HepG2 (cell line): ENCODE data around the gene CBX2. TPM values are rescaled to one million over a fixed set of nuclear protein-coding genes. Genes with fewer than 3 reads are reported as not detected.

Source experiments
- ATAD3A ChIP-seq: sonication (generic); formaldehyde crosslinking; IDR thresholded peaks from 2 replicates; pipeline ENCODE4 v1.4.0; 2020; ENCODE audit warnings: missing genetic modification reagents
- DNMT1 ChIP-seq: sonication (generic); formaldehyde crosslinking; IDR thresholded peaks from 2 replicates; pipeline ENCODE4 v1.5.1; 2020; ENCODE audit warnings: mild to moderate bottlenecking, missing genetic modification reagents
- ISL2 ChIP-seq: sonication (generic); formaldehyde crosslinking; IDR thresholded peaks from 2 replicates; pipeline ENCODE4 v1.5.0; 2020; ENCODE audit warnings: missing genetic modification reagents
- MEIS1 ChIP-seq: sonication (generic); formaldehyde crosslinking; IDR thresholded peaks from 2 replicates; pipeline ENCODE4 v1.9.0; 2021; ENCODE audit warnings: mild to moderate bottlenecking, missing genetic modification reagents, moderate library complexity, borderline replicate concordance
- MXD4 ChIP-seq: IDR thresholded peaks from 2 replicates; pipeline ENCODE4 v1.6.1; 2016; ENCODE audit warnings: mild to moderate bottlenecking, missing biosample characterization, missing genetic modification reagents
- NFYC ChIP-seq: IDR thresholded peaks from 2 replicates; pipeline ENCODE4 v1.6.1; 2016; ENCODE audit warnings: missing genetic modification reagents, missing compliant biosample characterization
- PRDM15 ChIP-seq: sonication (generic); formaldehyde crosslinking; IDR thresholded peaks from 2 replicates; pipeline ENCODE4 v1.4.0; 2020; ENCODE audit warnings: missing genetic modification reagents
- ZIK1 ChIP-seq: sonication (generic); formaldehyde crosslinking; IDR thresholded peaks from 2 replicates; pipeline ENCODE4 v1.5.0; 2020; ENCODE audit warnings: mild to moderate bottlenecking, low read depth, missing genetic modification reagents, borderline replicate concordance
- ZNF605 ChIP-seq: sonication (generic); formaldehyde crosslinking; IDR thresholded peaks from 2 replicates; pipeline ENCODE4 v1.8.0; 2022; ENCODE audit warnings: mild to moderate bottlenecking, missing genetic modification reagents
- polyA plus RNA-seq, 8 experiments: library from polyadenylated mRNA; depleted of rRNA in 3 of 8; stranded (reverse) in 7 of 8; unstranded in 1 of 8; fragments of >200 nt; fragmentation: Illumina TruSeq in 4 of 8; extraction: Trizol in 4 of 8; gene quantifications; 2 replicates each; pipeline versions ENCODE4 v1.2.1 to v1.2.3, GENCODE V29; 2011 to 2016; ENCODE audit warnings: low read depth in 4 of 8, missing spikeins in 1 of 8, mixed read lengths in 1 of 8; ENCODE audit not compliant: insufficient read depth in 1 of 8
- total RNA-seq, 5 experiments: library from RNA; depleted of rRNA; stranded (reverse); fragments of >200 nt; fragmentation: Illumina TruSeq; extraction: Trizol; gene quantifications; 2 replicates each; pipeline ENCODE4 v1.2.3, GENCODE V29; 2016; ENCODE audit warnings: low read depth in 1 of 5
- TF ChIP-seq, protein P1 (sequence below): IDR thresholded peaks from 2 replicates; pipeline ENCODE4 v1.6.1; 2012; ENCODE audit warnings: low read length, improper control_type of control experiment
- TF ChIP-seq, protein P2 (sequence below): sonication (generic); formaldehyde crosslinking; IDR thresholded peaks from 2 replicates; pipeline ENCODE4; 2020; ENCODE audit warnings: missing genetic modification reagents, mild to moderate bottlenecking, borderline replicate concordance
- TF ChIP-seq, protein P3 (sequence below): sonication (generic); formaldehyde crosslinking; IDR thresholded peaks from 2 replicates; pipeline ENCODE4 v1.4.0; 2020; ENCODE audit warnings: missing genetic modification reagents, mild to moderate bottlenecking, borderline replicate concordance

CBX2 gene
- total and polyA plus RNA-seq, 2 of the 13 experiments (the other 11 are each of a cell fraction or from before 2014, with no cell fraction given), result 14.5 to 31.1 TPM

GRCh38 chr17:79803997-79804855 lies 26.3 kb downstream of the CBX2 start (continued):
- TF ChIP-seq, protein P1, sequence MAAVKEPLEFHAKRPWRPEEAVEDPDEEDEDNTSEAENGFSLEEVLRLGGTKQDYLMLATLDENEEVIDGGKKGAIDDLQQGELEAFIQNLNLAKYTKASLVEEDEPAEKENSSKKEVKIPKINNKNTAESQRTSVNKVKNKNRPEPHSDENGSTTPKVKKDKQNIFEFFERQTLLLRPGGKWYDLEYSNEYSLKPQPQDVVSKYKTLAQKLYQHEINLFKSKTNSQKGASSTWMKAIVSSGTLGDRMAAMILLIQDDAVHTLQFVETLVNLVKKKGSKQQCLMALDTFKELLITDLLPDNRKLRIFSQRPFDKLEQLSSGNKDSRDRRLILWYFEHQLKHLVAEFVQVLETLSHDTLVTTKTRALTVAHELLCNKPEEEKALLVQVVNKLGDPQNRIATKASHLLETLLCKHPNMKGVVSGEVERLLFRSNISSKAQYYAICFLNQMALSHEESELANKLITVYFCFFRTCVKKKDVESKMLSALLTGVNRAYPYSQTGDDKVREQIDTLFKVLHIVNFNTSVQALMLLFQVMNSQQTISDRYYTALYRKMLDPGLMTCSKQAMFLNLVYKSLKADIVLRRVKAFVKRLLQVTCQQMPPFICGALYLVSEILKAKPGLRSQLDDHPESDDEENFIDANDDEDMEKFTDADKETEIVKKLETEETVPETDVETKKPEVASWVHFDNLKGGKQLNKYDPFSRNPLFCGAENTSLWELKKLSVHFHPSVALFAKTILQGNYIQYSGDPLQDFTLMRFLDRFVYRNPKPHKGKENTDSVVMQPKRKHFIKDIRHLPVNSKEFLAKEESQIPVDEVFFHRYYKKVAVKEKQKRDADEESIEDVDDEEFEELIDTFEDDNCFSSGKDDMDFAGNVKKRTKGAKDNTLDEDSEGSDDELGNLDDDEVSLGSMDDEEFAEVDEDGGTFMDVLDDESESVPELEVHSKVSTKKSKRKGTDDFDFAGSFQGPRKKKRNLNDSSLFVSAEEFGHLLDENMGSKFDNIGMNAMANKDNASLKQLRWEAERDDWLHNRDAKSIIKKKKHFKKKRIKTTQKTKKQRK, result no peak
- 0 out of 2 replicates have a peak, but pooled peaks have one; percentile 23 for TF ChIP-seq ATAD3A
- no peak for TF ChIP-seq ISL2 (CRISPR knock-in tag)
- TF ChIP-seq DNMT1 (CRISPR knock-in tag), result no peak
- TF ChIP-seq ZNF605, result peak; percentile 73
- TF ChIP-seq MEIS1 (CRISPR knock-in tag), result no peak; the same call in 1 of the 2 replicates
- TF ChIP-seq, protein P2, sequence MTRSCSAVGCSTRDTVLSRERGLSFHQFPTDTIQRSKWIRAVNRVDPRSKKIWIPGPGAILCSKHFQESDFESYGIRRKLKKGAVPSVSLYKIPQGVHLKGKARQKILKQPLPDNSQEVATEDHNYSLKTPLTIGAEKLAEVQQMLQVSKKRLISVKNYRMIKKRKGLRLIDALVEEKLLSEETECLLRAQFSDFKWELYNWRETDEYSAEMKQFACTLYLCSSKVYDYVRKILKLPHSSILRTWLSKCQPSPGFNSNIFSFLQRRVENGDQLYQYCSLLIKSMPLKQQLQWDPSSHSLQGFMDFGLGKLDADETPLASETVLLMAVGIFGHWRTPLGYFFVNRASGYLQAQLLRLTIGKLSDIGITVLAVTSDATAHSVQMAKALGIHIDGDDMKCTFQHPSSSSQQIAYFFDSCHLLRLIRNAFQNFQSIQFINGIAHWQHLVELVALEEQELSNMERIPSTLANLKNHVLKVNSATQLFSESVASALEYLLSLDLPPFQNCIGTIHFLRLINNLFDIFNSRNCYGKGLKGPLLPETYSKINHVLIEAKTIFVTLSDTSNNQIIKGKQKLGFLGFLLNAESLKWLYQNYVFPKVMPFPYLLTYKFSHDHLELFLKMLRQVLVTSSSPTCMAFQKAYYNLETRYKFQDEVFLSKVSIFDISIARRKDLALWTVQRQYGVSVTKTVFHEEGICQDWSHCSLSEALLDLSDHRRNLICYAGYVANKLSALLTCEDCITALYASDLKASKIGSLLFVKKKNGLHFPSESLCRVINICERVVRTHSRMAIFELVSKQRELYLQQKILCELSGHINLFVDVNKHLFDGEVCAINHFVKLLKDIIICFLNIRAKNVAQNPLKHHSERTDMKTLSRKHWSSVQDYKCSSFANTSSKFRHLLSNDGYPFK (CRISPR knock-in tag), result peak; percentile 67
- TF ChIP-seq, protein P3, sequence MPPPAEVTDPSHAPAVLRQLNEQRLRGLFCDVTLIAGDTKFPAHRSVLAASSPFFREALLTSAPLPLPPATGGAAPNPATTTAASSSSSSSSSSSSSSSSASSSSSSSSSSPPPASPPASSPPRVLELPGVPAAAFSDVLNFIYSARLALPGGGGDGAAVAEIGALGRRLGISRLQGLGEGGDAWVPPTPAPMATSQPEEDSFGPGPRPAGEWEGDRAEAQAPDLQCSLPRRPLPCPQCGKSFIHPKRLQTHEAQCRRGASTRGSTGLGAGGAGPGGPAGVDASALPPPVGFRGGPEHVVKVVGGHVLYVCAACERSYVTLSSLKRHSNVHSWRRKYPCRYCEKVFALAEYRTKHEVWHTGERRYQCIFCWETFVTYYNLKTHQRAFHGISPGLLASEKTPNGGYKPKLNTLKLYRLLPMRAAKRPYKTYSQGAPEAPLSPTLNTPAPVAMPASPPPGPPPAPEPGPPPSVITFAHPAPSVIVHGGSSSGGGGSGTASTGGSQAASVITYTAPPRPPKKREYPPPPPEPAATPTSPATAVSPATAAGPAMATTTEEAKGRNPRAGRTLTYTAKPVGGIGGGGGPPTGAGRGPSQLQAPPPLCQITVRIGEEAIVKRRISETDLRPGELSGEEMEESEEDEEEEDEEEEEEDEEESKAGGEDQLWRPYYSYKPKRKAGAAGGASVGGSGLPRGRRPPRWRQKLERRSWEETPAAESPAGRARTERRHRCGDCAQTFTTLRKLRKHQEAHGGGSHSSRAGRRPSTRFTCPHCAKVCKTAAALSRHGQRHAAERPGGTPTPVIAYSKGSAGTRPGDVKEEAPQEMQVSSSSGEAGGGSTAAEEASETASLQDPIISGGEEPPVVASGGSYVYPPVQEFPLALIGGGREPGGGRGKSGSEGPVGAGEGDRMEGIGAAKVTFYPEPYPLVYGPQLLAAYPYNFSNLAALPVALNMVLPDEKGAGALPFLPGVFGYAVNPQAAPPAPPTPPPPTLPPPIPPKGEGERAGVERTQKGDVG (CRISPR knock-in tag), result 0 out of 2 replicates have a peak, but pooled peaks have one; percentile 16
- peak; percentile 92 for TF ChIP-seq ZIK1 (CRISPR knock-in tag)
- no peak for TF ChIP-seq NFYC (CRISPR knock-in tag)
- TF ChIP-seq MXD4 (CRISPR knock-in tag), result no peak
- no peak for TF ChIP-seq PRDM15 (CRISPR knock-in tag)
